Fibroblast of lung (primary cell): ENCODE measurements around the gene ELK1. TPM values are rescaled to one million over a fixed set of nuclear protein-coding genes. Genes with fewer than 3 reads are reported as not detected.
"Not testable (repeated sequence)": the region's sequence is repeated elsewhere in the genome, so short reads cannot be mapped to it uniquely, and the experiment has no call there.

Experiments used
- DNase-seq, 2 donors: peaks; one replicate each; pipeline versions ENCODE4 v3.0.0 to v3.0.0-alpha.2; 2010; ENCODE audit warnings: low read depth in 2 of 2
- H2AFZ ChIP-seq: 2 replicates; pipeline ENCODE4 v1.5.1; 2012; ENCODE audit warnings: low read length, control low read depth, inconsistent platforms
- H3K27ac ChIP-seq: 2 replicates; pipeline ENCODE4 v1.5.1; 2011; ENCODE audit warnings: low read length, control low read depth; ENCODE audit not compliant: insufficient read depth
- H3K27me3 ChIP-seq: 2 replicates; pipeline ENCODE4 v1.5.1; 2011; ENCODE audit warnings: mild to moderate bottlenecking, low read length; ENCODE audit not compliant: control insufficient read depth, insufficient read depth
- H3K36me3 ChIP-seq: 2 replicates; pipeline ENCODE4 v1.5.1; 2011; ENCODE audit warnings: low read length; ENCODE audit not compliant: control insufficient read depth, insufficient read depth
- H3K4me1 ChIP-seq: 2 replicates; pipeline ENCODE4 v1.5.1; 2011; ENCODE audit warnings: low read length; ENCODE audit not compliant: control insufficient read depth, insufficient read depth; ENCODE audit errors: extremely low read depth
- H3K4me2 ChIP-seq: 2 replicates; pipeline ENCODE4 v1.5.1; 2011; ENCODE audit warnings: low read length, control low read depth; ENCODE audit not compliant: insufficient read depth; ENCODE audit errors: extremely low read depth
- H3K4me3 ChIP-seq, 4 experiments: fragments of 200-600 bp in 1 of 4; sonication (generic) in 1 of 4; replicated peaks in 1 of 4; 2 replicates each; pipeline ENCODE4 v1.5.1; 2011 to 2016; ENCODE audit warnings: low read length in 4 of 4, low read depth in 3 of 4, mild to moderate bottlenecking in 3 of 4, control low read depth in 2 of 4, inconsistent platforms in 1 of 4, mixed read lengths in 1 of 4; ENCODE audit not compliant: insufficient read depth in 1 of 4; ENCODE audit errors: control extremely low read depth in 1 of 4
- H3K79me2 ChIP-seq: 2 replicates; pipeline ENCODE4 v1.5.1; 2012; ENCODE audit warnings: mild to moderate bottlenecking, low read length, inconsistent platforms; ENCODE audit not compliant: control insufficient read depth, insufficient read depth
- H3K9ac ChIP-seq: 2 replicates; pipeline ENCODE4 v1.5.1; 2011; ENCODE audit warnings: mild to moderate bottlenecking, low read length, control low read depth; ENCODE audit not compliant: insufficient read depth
- H3K9me3 ChIP-seq: 2 replicates; pipeline ENCODE4 v1.5.1; 2012; ENCODE audit warnings: low read depth, low read length; ENCODE audit not compliant: control insufficient read depth, insufficient read depth
- H4K20me1 ChIP-seq: 2 replicates; pipeline ENCODE4 v1.5.1; 2011; ENCODE audit warnings: low read length; ENCODE audit not compliant: control insufficient read depth, insufficient read depth; ENCODE audit errors: extremely low read depth
- CTCF ChIP-seq, 2 donors: IDR thresholded peaks in 1 of 2; conservative IDR thresholded peaks in 1 of 2; 1 replicate in 1 of 2; 2 replicates in 1 of 2; pipeline ENCODE4 v1.5.1; 2011 to 2012; ENCODE audit warnings: low read length in 2 of 2, control low read depth in 1 of 2, inconsistent platforms in 1 of 2, low read depth in 1 of 2, mild to moderate bottlenecking in 1 of 2
- EZH2 ChIP-seq: IDR thresholded peaks from 2 replicates; pipeline ENCODE4 v1.5.1; 2012; ENCODE audit warnings: low read length, control low read depth, mild to moderate bottlenecking; ENCODE audit errors: missing control alignments
- polyA plus RNA-seq, 2 donors: library from polyadenylated mRNA; depleted of rRNA in 1 of 2; stranded (reverse) in 1 of 2; unstranded in 1 of 2; fragments of >200 nt; gene quantifications; 2 replicates each; pipeline ENCODE4 v1.2.1, GENCODE V29; 2011 to 2012; ENCODE audit warnings: missing spikeins in 1 of 2
- total RNA-seq: library from RNA; depleted of rRNA; stranded (reverse); fragments of >200 nt; gene quantifications from 2 replicates; pipeline ENCODE4 v1.2.1, GENCODE V29; 2014

The ELK1 gene
- total and polyA plus RNA-seq, 2 donors (not counting 1 experiment from before 2014, with no cell fraction given) = 13.9 to 25.3 TPM

GRCh38 chrX:47687263-47687662 lies 36.9 kb upstream of the ELK1 start:
- no peak overlapping the region for H2AFZ ChIP-seq
- H3K27me3 ChIP-seq = no peaks in the 10 kb centered on the region
- no peak overlapping the region for H3K4me3 ChIP-seq
- H3K4me2 ChIP-seq = no peak overlapping the region
- TF ChIP-seq EZH2 (no peak), CTCF (conservative IDR thresholded peaks at IDR 0.05 in 1 of 2, IDR thresholded peaks at IDR 0.05 in 1 of 2; ENCODE audit: low read depth in 1 of 2, low read length in 2 of 2) (no peak)
- no peaks in the 10 kb centered on the region for H3K9me3 ChIP-seq
- H3K36me3 ChIP-seq = no peaks in the 10 kb centered on the region
- no peaks in the 10 kb centered on the region for H3K4me1 ChIP-seq
- DNase-seq = no peak
- H4K20me1 ChIP-seq = no peaks in the 10 kb centered on the region
- no peak overlapping the region for H3K27ac ChIP-seq
- H3K9ac ChIP-seq = no peak overlapping the region
- no peaks in the 10 kb centered on the region for H3K79me2 ChIP-seq

- H3K4me3 ChIP-seq = no peak overlapping the region
- no peaks in the 10 kb centered on the region for H3K9me3 ChIP-seq
- no peaks in the 10 kb centered on the region for H3K27me3 ChIP-seq
- no peak overlapping the region for H2AFZ ChIP-seq
- no peaks in the 10 kb centered on the region for H3K79me2 ChIP-seq
- no peak overlapping the region for H3K27ac ChIP-seq
- no peaks in the 10 kb centered on the region for H3K36me3 ChIP-seq
- DNase-seq = no peak
- no peaks in the 10 kb centered on the region for H3K4me1 ChIP-seq
- no peaks in the 10 kb centered on the region for H4K20me1 ChIP-seq
- H3K4me2 ChIP-seq = no peak overlapping the region
- no peak overlapping the region for H3K9ac ChIP-seq
- no peak for TF ChIP-seq CTCF (conservative IDR thresholded peaks at IDR 0.05 in 1 of 2, IDR thresholded peaks at IDR 0.05 in 1 of 2; ENCODE audit: low read depth in 1 of 2, low read length in 2 of 2)
- TF ChIP-seq EZH2 = no peak
Measured at GRCh38 chrX:47683829-47684205, 33.5 kb upstream of the ELK1 start.

- Histone ChIP-seq H3K4me3 (no peak overlapping the region), H2AFZ (no peak overlapping the region), H3K9ac (no peak overlapping the region), H3K9me3 (no peaks in the 10 kb centered on the region), H3K79me2 (no peaks in the 10 kb centered on the region), H3K4me2 (no peak overlapping the region), H4K20me1 (no peaks in the 10 kb centered on the region), H3K4me1 (no peaks in the 10 kb centered on the region), H3K27ac (no peak overlapping the region), H3K27me3 (no peaks in the 10 kb centered on the region), H3K36me3 (no peaks in the 10 kb centered on the region)
- TF ChIP-seq CTCF (conservative IDR thresholded peaks at IDR 0.05 in 1 of 2, IDR thresholded peaks at IDR 0.05 in 1 of 2; ENCODE audit: low read depth in 1 of 2, low read length in 2 of 2) (no peak), EZH2 (no peak)
- no peak for DNase-seq
Measured at GRCh38 chrX:47683184-47683828, 32.9 kb upstream of the ELK1 start.

- not testable (repeated sequence) for H3K4me2 ChIP-seq, H3K4me3 ChIP-seq, H3K36me3 ChIP-seq, H3K79me2 ChIP-seq, DNase-seq, H2AFZ ChIP-seq, H3K9me3 ChIP-seq, H3K4me1 ChIP-seq, H3K9ac ChIP-seq, H3K27me3 ChIP-seq, H3K27ac ChIP-seq, H4K20me1 ChIP-seq
Measured at GRCh38 chrX:47675959-47676859, 25.8 kb upstream of the ELK1 start.
